SHP77 (cell line): ENCODE results near the gene WEE2.
"Not testable (repeated sequence)": the region's sequence is repeated elsewhere in the genome, so short reads cannot be mapped to it uniquely, and the experiment has no call there.

ENCODE experiments used
- DNase-seq, 2 experiments: peaks; one replicate each; lab custom pipeline; 2025; lab: John Stamatoyannopoulos, UW

WEE2 gene

GRCh38 chr7:141714571-141714970, 6.4 kb downstream of the WEE2 start:
- DNase-seq, result no peak

GRCh38 chr7:141715018-141715417, 6.9 kb downstream of the WEE2 start:
- no peak for DNase-seq

- no peak for DNase-seq
Observed at GRCh38 chr7:141715794-141716689, 7.9 kb downstream of the WEE2 start.

DNA sequence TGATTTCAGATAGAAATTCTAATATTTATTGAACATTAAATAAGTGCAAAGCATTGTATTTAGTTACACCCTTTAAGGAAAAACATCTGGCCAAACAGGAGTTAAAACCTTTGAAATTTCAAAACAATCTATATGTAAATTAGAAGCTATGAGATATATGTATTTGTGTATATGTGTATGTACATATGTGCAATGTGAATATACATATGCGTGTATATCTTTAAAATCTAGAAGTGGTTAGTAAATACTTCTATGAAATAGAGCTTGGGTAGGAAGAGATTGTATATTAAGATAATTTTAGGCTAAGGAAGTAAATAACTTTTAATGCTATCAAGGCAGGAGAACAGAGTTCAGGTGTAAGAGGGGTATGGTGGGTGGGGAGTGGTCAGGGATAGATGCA, 9.3 kb downstream of the WEE2 start:
- DNase-seq, result no peak

DNA sequence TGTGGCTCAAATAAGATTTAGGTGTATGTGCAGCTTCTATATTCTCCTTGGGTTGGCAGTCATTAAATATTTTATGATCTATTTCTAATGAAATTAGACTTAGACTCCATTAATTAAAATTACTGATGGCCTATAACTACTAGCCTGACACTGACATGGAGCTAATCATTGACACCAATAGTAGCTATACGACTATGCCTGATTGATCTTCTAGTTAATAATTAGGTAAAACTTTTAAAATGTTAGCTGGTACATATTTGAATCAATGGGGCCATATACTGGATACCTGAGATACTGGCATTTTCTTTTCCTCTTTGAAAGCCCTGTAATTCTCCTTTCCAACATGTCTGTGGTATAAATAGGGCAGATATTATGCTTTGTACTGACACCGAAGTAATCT, 14.4 kb downstream of the WEE2 start:
- DNase-seq, result no peak

DNA sequence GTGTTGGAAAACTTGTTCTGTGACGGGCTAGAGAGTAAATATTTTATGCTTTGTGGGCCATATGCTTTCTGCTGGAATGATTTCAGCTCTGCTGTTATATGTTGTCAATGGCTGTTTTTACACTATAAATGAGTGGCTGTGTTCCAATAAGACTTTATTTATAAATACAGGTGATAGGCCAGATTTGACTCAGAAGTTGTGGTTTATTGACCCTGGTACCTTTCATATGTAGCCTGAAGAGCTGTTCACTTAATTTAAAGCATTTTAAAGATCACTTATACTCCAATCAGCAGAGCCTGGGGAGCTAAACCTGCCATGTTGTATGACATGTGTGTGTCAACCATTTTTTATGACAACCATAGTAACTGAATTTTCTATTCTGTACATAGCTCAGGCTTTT, 20.9 kb downstream of the WEE2 start:
- DNase-seq, result no peak

- no peak for DNase-seq
Observed at GRCh38 chr7:141731476-141732149, 23.5 kb downstream of the WEE2 start.

- peak in 1 of 2 experiments; percentile 15 for DNase-seq
Observed at GRCh38 chr7:141737118-141737835, 29.1 kb downstream of the WEE2 start.

DNA sequence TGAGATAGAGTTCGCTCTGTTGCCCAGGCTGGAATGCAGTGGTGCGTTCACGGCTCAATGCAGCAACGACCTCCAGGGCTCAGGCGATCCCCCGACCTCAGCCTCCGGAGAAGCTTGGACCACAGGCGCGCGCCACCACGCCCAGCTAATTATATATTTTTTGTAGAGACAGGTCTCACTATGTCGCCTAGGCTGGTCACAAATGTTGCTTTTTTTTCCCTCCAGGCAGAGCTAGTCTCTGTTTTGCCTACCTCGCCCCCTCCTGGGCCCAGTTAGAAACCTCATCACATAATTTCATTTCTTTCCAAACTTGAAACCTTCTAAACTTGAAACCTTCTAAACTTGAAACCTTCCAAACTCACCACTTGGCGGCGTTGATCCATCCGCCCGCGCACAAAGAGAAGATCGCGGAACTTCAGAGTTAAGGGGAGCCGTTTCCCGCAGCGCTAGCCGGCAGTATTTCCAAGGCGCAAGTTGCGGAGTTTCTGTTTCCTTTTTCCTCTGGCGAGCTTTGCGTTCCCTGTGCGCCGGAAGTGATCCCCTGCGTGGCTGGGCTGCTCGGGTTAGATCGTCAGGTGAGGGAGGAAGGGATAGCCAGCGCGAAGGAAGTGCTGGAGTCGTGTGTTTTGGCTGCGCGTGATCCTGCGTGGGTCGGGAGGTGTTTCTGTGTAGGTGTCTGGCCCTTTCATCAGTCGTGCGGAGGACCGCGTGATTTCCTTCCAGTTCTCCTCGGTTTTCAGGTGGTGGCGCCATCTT, 29.9 kb downstream of the WEE2 start, which contains the start of gene SSBP1:
SSBP1 (plus strand) TSS at position 523 of the 756 bp plus-strand sequence. CDS start 809 bp downstream, outside the sequence.
- peak; percentile 92 to 96 for DNase-seq

GRCh38 chr7:141738592-141739013, 30.4 kb downstream of the WEE2 start:
- DNase-seq, result no peak

- no peak for DNase-seq
Observed at GRCh38 chr7:141739250-141739649, 31.1 kb downstream of the WEE2 start.

- no peak for DNase-seq
Observed at GRCh38 chr7:141742229-141742628, 34.1 kb downstream of the WEE2 start.

DNA sequence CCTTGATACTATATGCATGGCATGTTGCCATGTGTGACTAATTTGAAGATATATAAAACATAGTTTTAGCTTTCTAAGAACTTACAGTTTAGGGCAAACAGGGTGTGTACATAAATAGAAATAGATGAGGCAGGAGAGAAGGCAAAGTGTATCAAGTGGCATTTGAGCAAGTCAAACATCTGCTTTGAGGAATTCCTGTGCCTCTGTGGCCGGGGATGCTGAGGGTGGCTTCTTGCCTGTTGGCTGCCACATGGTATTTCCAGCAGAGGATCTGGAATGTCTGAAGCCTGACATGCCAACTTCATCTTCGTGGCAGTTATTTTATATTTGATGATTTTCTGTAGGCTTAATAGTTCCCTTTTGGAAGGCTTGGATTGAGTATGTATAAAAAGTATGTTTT, 36.0 kb downstream of the WEE2 start:
- DNase-seq, result no peak

- no peak for DNase-seq
Observed at GRCh38 chr7:141748396-141748795, 40.2 kb downstream of the WEE2 start.

GRCh38 chr7:141751904-141752303, 43.8 kb downstream of the WEE2 start:
- DNase-seq, result not testable (repeated sequence)

- peak in 1 of 2 experiments; percentile 5 for DNase-seq
Observed at GRCh38 chr7:141752634-141753033, 44.5 kb downstream of the WEE2 start.

- peak; percentile 22 to 35 for DNase-seq
Observed at GRCh38 chr7:141754939-141755338, 46.8 kb downstream of the WEE2 start.

DNA sequence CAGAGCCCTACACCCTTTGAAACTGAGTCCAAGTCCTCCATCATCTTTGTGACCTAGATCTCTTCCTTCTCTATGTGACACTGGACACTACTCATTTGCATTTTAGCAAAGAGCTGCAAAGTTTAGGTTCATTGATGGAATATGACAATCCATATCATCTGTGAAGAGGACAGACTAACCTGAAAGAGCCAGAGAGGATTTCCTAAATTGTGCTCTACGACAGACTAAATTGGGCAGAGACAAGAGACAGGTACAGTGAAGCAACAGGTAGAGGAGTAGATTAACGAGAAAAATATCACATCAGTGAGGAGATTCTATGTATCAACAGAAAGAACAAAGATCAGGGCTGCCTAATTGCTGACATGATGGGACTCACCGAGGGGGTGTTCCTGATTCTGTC, 55.6 kb downstream of the WEE2 start, which contains the start of gene TAS2R3:
TAS2R3 (plus strand) TSS at position 301 of the 400 bp plus-strand sequence; CDS start at position 363, 62 bp downstream.
- DNase-seq, result no peak

GRCh38 chr7:141770083-141770583, 62.0 kb downstream of the WEE2 start:
- not testable (repeated sequence) for DNase-seq

GRCh38 chr7:141776374-141776773, 68.2 kb downstream of the WEE2 start, which contains the start of gene TAS2R4:
TAS2R4 (plus strand) TSS chr7:141776674; CDS start chr7:141778489, 1,815 bp downstream.
- no peak for DNase-seq
